ENCODE data around the gene CDKN2B-AS1. TPM values are rescaled to one million over a fixed set of nuclear protein-coding genes. Genes with fewer than 3 reads are reported as not detected.
A peak's percentile ranks its signal among the peaks of the same experiment; 100 is the strongest.

CDKN2B-AS1 gene
- total and polyA plus RNA-seq, 2 of the 13 experiments (the other 11 are each of a cell fraction or from before 2014, with no cell fraction given), result 0.64 to 2.3 TPM

- TF ChIP-seq ZNF552 (CRISPR knock-in tag; IDR thresholded peaks at IDR 0.05; ENCODE audit: borderline replicate concordance) (no peak), NFYC (CRISPR knock-in tag; IDR thresholded peaks at IDR 0.05) (no peak), EHMT2 (IDR thresholded peaks at IDR 0.05; ENCODE audit: borderline replicate concordance, low read depth, low read length) (no peak), MXD4 (CRISPR knock-in tag; IDR thresholded peaks at IDR 0.05) (no peak)
Observed at GRCh38 chr9:21972361-21972760, 22.2 kb upstream of the CDKN2B-AS1 start (continued).

DNA sequence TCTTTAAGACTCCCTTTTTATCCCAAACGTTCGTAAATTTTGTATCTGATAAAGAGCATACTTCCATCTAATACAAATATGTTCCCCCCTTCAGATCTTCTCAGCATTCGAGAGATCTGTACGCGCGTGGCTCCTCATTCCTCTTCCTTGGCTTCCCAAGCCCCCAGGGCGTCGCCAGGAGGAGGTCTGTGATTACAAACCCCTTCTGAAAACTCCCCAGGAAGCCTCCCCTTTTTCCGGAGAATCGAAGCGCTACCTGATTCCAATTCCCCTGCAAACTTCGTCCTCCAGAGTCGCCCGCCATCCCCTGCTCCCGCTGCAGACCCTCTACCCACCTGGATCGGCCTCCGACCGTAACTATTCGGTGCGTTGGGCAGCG is 20.3 kb upstream of the CDKN2B-AS1 start:
- ChIA-PET POLR2A (no interaction called here), CTCF (ENCODE audit: low intra/inter-chr PET ratio, low total read pairs) (no interaction called here)
- Histone ChIP-seq H4K20me1 (ENCODE audit: insufficient read depth, low read length) (no peaks in the 10 kb centered on the region), H3K4me3 (replicated peaks in 1 of 3; ENCODE audit: insufficient read depth in 1 of 3, low read depth in 2 of 3, low read length in 3 of 3) (peak overlapping the region; percentile 64 to 78 (median 67)), H3K36me3 (replicated peaks in 1 of 2; ENCODE audit: control insufficient read depth in 1 of 2, insufficient read depth in 2 of 2, low read length in 2 of 2) (no peaks in the 10 kb centered on the region), H3K4me2 (ENCODE audit: low read depth, low read length) (peak overlapping the region; percentile 92), H3K27me3 (ENCODE audit: control insufficient read depth in 1 of 2, insufficient read depth in 2 of 2, low read length in 2 of 2) (peaks cover 0 to 23% of the 10 kb centered on the region in 2 experiments; a peak in 2 of 5 replicates), H3K79me2 (ENCODE audit: insufficient read depth, low read length) (no peaks in the 10 kb centered on the region), H3K27ac (ENCODE audit: extremely low read length, insufficient read depth, low read length) (no peak overlapping the region), H3K4me1 (ENCODE audit: insufficient read depth, low read length) (peaks cover 6% of the 10 kb centered on the region), H2AFZ (ENCODE audit: low read length) (peak overlapping the region; percentile 42), H3K9me3 (ENCODE audit: low read length) (no peaks in the 10 kb centered on the region), H3K9ac (ENCODE audit: insufficient read depth, low read depth, low read length) (peak overlapping the region; percentile 39; the same call in 1 of the 2 replicates)
- ATAC-seq, result no peak
- no peak for DNase-seq (ENCODE audit: low spot score)
- intact Hi-C loops (cut with micrococcal nuclease; ENCODE audit: unreplicated experiment), result no loop called here
- 17% methylated on average over 20 of the region's 21 CpGs for WGBS (ENCODE audit: low lambda C conversion rate)
- BruUV-seq (replicated peaks), result no TSS peak
- in situ Hi-C loops (cut with HindIII; ENCODE audit: extremely low pct_ligation_motif_present, low pct_unique_long_range_greater_than_20kb), result no loop called here
- no peak for TF ChIP-seq MXI1 (IDR thresholded peaks at IDR 0.05; ENCODE audit: borderline replicate concordance, low read depth, low read length)
- TF ChIP-seq KDM5B (CRISPR knock-in tag; IDR thresholded peaks at IDR 0.05; ENCODE audit: borderline replicate concordance), result 0 out of 2 replicates have a peak, but pooled peaks have one; percentile 23
- 0 out of 2 replicates have a peak, but pooled peaks have one; percentile 13 for TF ChIP-seq PITX1 (CRISPR knock-in tag; IDR thresholded peaks at IDR 0.05)
- no peak for FAIRE-seq

Data from HepG2 (cell line).